H54 (cell line): Measurements from ENCODE around the gene ZNF3.

ENCODE experiments used
- DNase-seq: peaks from one replicate; pipeline ENCODE4 v3.0.0; 2011; ENCODE audit warnings: low spot score, mixed read lengths; ENCODE audit not compliant: insufficient read length
- FAIRE-seq: peaks from 3 replicates; lab custom pipeline; 2011; peaks lifted over from hg19 to GRCh38; lab: Jason Lieb, UNC
- POLR2A ChIP-seq: IDR thresholded peaks from 2 replicates; pipeline ENCODE4 v1.6.1; 2011; ENCODE audit warnings: low read depth, mild to moderate bottlenecking, low read length

The ZNF3 gene

DNA sequence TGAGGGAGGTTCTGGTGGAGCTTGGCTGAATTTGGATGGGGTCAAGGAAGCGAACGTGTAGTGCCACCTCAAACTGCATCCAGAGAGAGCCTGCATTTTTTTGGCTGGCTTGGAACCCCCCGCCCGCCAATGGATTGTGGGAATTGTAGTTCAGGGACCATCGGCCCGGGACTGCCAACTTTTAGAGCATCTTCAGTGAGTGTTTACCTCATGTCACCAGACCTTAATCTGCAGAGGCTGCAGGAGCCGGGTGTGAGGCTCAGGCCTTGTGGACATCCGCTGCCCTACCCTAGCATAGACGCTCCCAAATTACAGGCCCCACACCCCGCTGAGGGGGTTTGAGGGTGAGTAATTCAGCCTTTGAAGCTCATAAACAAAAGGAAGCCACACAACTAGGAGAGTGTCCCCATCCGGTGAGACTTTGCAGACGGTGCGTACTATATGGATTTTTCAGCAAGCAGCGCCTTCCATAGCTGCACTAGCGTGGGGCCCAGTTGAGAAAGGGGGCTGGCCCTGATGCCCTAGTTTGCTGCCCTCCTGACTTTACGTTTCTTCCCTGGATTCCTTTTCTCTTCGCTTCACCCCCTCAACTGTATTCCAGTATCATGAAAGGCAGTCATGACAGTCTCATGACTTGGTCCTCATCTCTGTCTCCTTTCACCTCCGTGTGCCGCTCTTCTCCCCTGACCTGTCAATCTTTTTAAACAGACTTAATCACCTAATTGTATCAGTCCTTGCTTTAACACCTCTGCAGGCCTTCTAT is 38.6 kb upstream of the ZNF3 start:
- FAIRE-seq (no peak), DNase-seq (peak; percentile 77)

DNA sequence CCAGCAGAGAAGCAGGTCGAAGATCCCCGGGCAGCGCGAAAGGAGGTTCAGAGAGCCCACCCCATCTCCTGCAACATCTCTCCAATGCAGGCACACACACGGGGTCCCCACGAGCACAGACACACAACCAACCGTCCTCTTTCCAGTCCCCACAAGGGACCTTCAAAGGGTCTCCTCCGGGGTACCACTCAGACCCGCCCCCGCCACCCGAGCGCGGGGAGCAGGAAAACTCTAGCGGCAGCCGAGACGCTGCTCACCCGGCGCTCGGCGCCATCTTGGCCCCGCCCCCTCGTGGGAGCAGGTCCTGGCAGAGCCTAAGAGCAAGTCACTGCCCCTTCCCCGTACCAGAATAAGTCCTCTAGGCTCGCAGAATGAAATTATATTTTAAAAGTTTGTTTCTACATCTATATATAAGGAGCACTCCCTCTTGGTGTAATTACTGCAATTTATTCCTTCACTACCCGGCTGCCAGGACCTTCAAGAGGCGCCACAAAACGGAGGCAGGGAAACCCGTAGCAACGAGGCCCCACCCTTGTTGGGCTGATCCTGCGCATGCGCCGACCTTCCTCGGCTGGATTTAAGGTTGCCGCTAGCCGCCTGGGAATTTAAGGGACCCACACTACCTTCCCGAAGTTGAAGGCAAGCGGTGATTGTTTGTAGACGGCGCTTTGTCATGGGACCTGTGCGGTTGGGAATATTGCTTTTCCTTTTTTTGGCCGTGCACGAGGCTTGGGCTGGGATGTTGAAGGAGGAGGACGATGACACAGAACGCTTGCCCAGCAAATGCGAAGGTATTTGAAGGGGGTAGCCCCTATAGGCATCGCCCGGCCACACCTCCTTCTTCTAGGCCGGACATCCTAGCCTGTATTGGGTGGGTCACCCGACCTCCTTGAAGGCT is 37.8 kb upstream of the ZNF3 start, which contains the start of the genes CNPY4 and TAF6:
CNPY4 (plus strand) TSS at position 563 of the 898 bp plus-strand sequence; CDS start at position 674, 111 bp downstream.
TAF6 (minus strand) TSS at position 287 of the 898 bp plus-strand sequence. CDS start 5,149 bp downstream, outside the sequence.
- FAIRE-seq (no peak), DNase-seq (peak; percentile 93)
- TF ChIP-seq POLR2A, result peak; percentile 89

More for the DNA sequence above, 38.6 kb upstream of the ZNF3 start:
- no peak for TF ChIP-seq POLR2A

DNA sequence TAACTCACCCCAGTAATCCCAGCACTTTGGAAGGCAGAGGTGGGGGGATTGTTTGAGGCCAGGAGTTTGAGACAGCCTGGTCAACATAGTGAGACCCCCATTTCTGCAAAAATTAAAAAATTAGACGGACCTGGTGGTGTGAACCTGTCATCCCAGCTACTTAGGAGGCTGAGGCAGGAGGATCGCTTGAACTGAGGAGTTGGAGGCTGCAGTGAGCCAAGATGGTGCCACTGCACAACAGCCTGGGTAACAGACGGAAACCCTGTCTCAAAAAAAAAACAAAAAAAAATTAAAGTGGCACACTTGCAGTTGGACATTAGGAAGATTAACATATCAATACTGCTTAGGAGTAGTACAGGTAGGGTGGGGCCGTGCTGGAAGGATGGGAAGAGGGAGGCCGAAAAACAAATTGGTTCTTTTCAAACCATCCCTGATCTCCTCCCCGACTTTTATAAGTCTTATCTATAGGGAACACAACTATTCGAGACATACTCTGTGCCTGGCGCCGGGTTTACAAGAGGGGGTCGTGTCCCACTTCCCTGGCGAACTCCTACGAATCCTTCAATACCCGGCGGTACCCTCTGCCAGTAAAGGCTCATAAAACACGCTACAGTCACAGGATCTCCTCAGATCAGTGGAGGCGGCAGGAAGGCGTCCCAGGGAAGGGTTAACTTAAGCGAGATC is 37.0 kb upstream of the ZNF3 start:
- no peak for TF ChIP-seq POLR2A
- DNase-seq, result no peak
- FAIRE-seq, result no peak

DNA sequence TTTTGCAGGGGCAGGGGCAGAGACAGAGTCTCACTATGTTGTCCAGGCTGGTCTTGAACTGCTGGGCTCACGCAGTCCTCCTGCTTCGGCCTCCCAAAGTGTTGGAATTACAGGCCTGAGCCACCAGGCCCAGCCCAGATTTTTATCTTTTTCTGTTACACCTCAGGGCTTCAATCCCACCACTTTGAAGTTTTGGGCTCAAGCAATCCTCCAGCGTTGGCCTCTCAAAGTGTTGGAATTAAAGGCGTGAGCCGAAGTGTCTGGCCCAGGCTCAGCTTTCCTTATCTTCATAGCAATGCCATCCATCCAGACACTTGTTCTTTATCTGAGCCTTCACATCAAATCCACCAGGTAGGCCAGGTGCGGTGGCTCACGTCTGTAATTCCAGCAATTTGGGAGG is 33.5 kb upstream of the ZNF3 start:
- no peak for TF ChIP-seq POLR2A
- FAIRE-seq (no peak), DNase-seq (no peak)

DNA sequence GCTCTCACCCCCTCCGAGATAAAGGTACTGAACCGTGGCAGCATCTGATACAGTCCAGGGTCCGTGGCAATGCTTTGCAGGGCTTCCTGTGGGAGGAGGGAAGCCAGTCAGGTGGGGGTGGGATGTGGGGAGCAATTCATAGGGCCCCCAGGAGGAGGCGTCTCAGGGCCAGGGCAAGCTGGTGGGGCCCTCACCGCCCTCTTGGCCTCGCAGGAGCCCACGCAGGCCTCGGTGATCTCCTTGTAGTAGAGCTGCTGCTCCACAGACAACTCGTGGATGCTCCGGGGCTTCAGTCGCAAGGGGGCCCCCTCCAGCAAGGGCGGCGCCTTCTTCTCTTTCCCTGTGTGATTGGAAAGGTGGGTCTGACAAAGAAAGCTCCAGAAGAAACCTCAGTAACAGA is 30.4 kb upstream of the ZNF3 start:
- DNase-seq (no peak), FAIRE-seq (no peak)
- no peak for TF ChIP-seq POLR2A

DNA sequence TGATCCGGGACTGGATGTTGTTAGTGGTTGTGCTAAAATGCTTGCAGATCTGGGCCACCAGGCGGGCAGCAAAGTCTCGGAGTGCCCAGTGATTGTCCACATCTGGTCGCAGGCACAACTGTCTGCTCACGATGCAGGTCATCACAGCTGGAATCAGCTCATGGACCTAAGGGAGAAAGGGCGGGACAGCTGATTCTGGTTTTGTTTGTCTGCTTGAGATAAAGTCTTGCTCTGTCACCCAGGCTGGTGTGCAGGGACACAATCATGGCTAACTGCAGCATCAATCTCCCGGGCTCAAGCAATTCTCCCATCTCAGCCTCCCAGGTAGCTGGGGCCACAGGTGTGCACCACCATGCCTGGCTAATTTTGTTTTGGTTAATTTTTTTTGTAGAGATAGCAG is 29.6 kb upstream of the ZNF3 start:
- TF ChIP-seq POLR2A, result no peak
- DNase-seq, result no peak
- no peak for FAIRE-seq

DNA sequence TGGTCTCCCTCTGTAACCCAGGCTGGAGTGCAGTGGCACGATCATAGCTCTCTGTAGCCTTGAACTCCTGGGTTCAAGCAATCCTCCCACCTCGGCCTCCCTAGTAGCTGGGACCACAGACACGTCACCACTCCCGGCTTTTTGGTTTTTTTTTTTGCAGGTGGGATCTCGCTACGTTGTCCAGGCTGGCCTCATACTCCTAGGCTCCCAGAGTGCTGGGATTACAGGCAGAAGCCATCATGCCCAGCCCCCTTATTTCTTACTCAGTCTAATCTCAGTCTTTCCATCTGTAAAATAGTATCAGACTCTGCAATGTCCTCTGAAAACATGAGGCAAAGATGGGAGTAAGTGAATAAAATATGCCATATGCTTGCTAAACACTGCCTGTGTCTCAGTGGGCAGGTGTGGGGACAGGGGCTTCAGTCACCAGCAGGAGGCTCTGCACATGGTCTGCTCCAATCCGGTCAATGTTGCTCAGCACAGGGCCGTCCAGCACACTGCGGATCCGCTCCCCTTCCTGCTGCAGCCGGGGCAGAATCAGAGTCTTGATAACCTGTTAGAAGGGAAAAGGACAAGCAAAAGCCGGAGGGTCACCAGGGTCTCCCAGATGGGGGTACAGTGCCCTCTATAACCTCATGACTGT is 28.1 kb upstream of the ZNF3 start:
- FAIRE-seq (no peak), DNase-seq (no peak)
- no peak for TF ChIP-seq POLR2A

DNA sequence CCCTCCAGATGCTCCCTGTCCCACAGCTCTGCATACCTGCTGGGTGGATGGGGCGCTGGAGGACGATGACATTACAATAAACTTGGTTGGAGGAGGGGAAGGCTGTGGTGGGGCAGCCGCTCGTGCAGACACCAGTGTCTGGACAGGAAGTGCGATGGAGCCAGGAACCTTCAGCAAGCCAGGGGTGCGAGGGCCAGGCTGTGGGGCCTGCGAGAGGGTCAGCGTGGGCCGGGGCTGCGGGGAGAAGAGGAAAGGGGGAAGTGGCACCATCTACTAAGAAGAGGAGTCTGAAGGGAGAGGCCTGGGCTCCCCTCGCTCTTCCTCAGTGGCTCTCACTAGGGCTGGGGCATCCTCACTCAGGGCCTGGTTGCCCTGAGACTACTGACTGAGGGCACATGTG is 26.4 kb upstream of the ZNF3 start:
- FAIRE-seq, result no peak
- no peak for TF ChIP-seq POLR2A

DNA sequence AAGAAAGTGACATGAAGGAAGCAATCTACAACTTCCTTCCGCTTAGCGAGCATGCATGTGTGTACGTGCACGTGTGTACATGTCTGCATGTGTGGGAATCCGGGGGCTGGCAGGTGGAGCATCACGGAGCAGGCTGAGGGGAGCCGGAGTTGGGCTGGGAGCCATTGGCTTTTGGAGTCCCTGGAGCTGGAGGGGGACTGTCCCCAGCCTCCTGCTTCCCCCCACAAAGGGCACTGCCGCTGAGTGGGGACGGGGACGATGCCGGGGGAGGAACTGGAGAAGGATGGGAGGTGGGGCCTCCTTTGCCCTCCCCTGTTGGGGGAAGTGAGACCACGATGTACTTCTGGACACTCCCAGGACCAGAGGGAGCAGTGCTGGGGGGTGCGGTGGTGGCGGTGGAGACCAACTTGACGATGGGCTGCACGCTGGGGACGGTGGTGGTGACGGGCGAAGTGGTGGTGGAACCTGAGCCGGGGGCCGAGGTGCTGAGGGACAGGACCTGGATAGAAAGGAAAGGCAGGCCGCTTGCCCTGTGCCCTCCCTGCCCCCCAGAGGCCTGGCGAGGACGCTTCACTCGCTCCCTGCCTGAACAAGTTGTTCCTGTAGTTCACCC is 25.7 kb upstream of the ZNF3 start:
- no peak for TF ChIP-seq POLR2A
- DNase-seq (no peak), FAIRE-seq (no peak)

More for the DNA sequence above, 26.4 kb upstream of the ZNF3 start:
- no peak for DNase-seq

DNA sequence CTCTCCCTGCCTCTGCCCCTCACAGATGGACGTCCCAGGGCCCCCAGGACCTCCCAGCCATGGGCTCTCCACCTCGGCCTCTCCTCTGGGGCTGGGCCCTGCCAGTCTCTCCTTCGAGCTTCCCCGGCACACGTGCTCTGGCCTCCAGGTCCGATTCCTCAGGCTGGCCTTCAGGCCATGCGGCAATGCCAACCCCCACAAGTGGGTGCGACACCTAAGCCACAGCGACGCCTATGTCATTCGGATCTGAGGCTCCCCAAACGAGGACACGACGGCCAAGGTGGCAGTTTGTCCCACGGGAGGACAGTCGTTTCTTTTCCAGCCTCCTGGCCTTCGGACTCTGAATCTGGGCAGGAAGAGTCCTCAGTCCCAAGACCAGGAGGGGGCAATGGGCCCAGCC is 25.1 kb upstream of the ZNF3 start:
- DNase-seq, result no peak
- no peak for TF ChIP-seq POLR2A
- FAIRE-seq, result no peak

DNA sequence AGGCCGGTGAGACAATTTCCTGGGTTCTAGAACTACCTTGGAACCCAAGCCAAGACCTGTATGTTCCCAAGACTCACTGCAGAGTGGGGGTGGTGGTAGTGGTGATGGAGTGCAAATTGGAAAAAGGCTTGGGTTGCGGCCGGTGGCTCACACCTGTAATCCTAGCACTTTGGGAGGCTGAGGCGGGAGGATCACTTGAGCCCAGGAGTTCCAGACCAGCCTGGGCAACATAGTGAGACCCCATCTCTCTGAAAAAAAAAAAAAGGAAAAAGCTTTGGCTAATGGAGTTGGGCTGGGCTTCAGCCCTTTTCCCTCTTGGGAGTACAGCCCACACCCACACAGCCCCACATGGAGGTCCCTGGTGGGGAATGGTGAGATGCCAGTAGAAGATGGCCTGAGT is 24.0 kb upstream of the ZNF3 start:
- DNase-seq (no peak), FAIRE-seq (no peak)
- no peak for TF ChIP-seq POLR2A

DNA sequence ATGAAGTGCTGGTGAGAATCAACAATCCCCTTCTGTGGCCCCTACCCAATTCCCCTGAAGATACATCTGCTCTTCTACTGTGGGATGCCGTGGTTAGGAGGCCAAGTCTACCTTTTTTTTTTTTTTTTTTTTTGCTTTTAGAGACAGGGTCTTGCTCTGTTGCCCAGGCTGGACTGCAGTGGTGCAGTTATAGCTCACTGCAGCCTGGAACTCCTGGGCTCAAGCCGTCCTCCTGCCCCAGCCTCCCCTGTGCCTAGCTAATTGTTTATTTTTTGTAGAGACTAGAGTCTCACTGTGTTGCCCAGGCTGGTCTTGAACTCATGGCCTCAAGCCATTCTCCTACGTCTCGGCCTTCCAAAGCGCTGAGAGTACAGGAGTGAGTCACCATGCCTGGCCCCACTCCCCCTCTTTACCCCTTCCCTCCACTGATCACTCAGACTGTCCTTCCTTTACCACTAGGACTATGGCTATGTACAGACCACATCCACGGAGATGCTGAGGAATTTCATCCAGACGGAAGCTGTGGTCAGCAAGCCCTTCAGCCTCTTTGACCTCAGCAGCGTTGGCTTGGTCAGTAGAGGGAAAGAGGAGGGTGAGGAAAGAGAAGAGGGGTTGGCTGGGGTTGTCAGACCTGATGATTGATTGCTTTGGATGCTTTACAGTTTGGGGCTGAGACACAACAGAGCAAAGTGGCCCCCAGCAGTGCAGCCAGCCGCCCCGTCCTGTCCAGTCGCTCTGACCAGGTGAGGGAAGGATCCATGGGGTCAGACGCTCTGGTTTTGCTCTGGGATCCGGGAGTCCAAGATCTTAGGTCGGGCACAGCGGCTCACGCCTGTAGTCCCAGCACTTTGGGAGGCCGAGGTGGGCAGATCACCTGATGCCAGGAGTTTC is 21.7 kb upstream of the ZNF3 start:
- TF ChIP-seq POLR2A, result no peak; the same call in 1 of the 2 replicates
- FAIRE-seq, result peak; percentile 76
- DNase-seq, result peak; percentile 94
